H1 (cell line): ENCODE measurements around the gene INIP. TPM values are rescaled to one million over a fixed set of nuclear protein-coding genes. Genes with fewer than 3 reads are reported as not detected.

Experiments
- KDM1A ChIP-seq: fragments of 200-600, 300-600 bp; sonication (generic); IDR thresholded peaks from 2 replicates; pipeline ENCODE4 v1.7.1; 2016; ENCODE audit warnings: mild to moderate bottlenecking, low read length, borderline replicate concordance
- YY1 ChIP-seq: IDR thresholded peaks from 2 replicates; pipeline ENCODE4 v1.6.1; 2011; ENCODE audit warnings: low read depth, mild to moderate bottlenecking, low read length
- polyA plus RNA-seq, 7 experiments: library from polyadenylated mRNA; depleted of rRNA in 3 of 7; stranded (reverse) in 5 of 7; unstranded in 2 of 7; fragments of >200 nt in 5 of 7; fragments of 200-250 nt in 2 of 7; gene quantifications; 1 replicate in 5 of 7; 2 replicates in 1 of 7; 4 replicates in 1 of 7; pipeline versions ENCODE4 v1.2.1 to v1.2.3, GENCODE V29; 2011 to 2013; ENCODE audit warnings: missing spikeins in 2 of 7, mixed read lengths in 2 of 7
- total RNA-seq: library from RNA; stranded (reverse); fragmentation: NEBNext Ultra II Directional; extraction: Animal tissue kit (Norgen Biotek cat#: 25700); gene quantifications from 2 replicates; pipeline ENCODE4 v1.2.1, GENCODE V29; 2021

Gene INIP
- total and polyA plus RNA-seq, 2 of the 8 experiments (the other 6 are each of a cell fraction or from before 2014, with no cell fraction given) = 10.7 to 18.3 TPM

DNA sequence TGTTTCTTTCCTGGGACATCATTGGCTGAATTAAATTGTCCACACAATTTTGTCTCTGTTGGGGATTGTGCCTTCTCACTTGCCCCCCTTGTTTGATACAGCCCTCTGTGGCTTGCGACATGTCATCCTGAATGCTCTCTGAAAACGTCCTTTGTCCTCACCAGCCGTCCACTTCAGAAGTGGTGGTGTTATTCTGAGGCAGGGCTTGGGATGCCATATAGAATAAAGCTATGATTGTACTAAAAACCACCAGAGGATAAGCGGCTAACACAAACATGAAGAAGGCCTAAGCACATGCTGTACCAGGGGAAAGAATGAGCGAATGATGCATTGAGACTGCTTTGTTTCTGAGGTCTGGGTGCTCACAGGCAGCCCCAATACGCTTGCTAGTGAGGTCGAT, 29.2 kb upstream of the INIP start (continued):
- TF ChIP-seq KDM1A = no peak
- no peak for TF ChIP-seq YY1
- TF ChIP-seq, all 59 proteins: peak for 0
